IMR-90 (cell line): ENCODE results near the gene TBC1D4. TPM values are rescaled to one million over a fixed set of nuclear protein-coding genes. Genes with fewer than 3 reads are reported as not detected.

Source experiments
- ATAC-seq: fragments of 200-7000 bp; cut with Tn5 transposase; 2 replicates; pipeline ENCODE4 v1.9.1; 2020; ENCODE audit warnings: low read depth, mild to moderate bottlenecking, moderate library complexity
- BruUV-seq: library from RNA; stranded (reverse); fragments of 400-500 nt; replicated peaks from 2 replicates; lab custom pipeline; 2021; lab: Mats Ljungman, UMichigan
- CTCF ChIA-PET: fragments of 300-600 bp; formaldehyde crosslinking; extraction: SDS; loops from one replicate; lab custom pipeline; 2021; ENCODE audit warnings: antibody characterized with exemption; lab: Yijun Ruan, JAX
- POLR2A ChIA-PET: fragments of 300-600 bp; sonication (Branson Sonifier 250); formaldehyde crosslinking; loops from one replicate; lab custom pipeline; 2022; ENCODE audit warnings: antibody characterized with exemption; ENCODE audit not compliant: unreplicated experiment; lab: Charles Lee
- DNase-seq: peaks from one replicate; pipeline ENCODE4 v3.0.0; 2013
- H2AFZ ChIP-seq: replicated peaks from 2 replicates; pipeline ENCODE3; 2013; ENCODE audit warnings: low read length, mild to moderate bottlenecking; ENCODE audit not compliant: poor library complexity
- H2AK5ac ChIP-seq: 2 replicates; pipeline ENCODE4 v1.6.1; 2013; ENCODE audit warnings: low read depth, low read length, inconsistent platforms
- H2AK9ac ChIP-seq: replicated peaks from 2 replicates; pipeline ENCODE3; 2013; ENCODE audit warnings: mild to moderate bottlenecking, low read depth, low read length, moderate library complexity; ENCODE audit not compliant: poor library complexity
- H2BK120ac ChIP-seq: 2 replicates; pipeline ENCODE4 v1.6.1; 2013; ENCODE audit warnings: low read depth, low read length, inconsistent platforms
- H2BK15ac ChIP-seq: 3 replicates; pipeline ENCODE4 v1.6.1; 2013; ENCODE audit warnings: low read depth, low read length, inconsistent platforms
- H2BK20ac ChIP-seq: 2 replicates; pipeline ENCODE4 v1.6.1; 2013; ENCODE audit warnings: low read depth, mild to moderate bottlenecking, inconsistent platforms, low read length, moderate library complexity
- H2BK5ac ChIP-seq: 2 replicates; pipeline ENCODE4 v1.6.1; 2013; ENCODE audit warnings: mild to moderate bottlenecking, low read depth, low read length, inconsistent platforms; ENCODE audit not compliant: poor library complexity, severe bottlenecking
- H3K14ac ChIP-seq: replicated peaks from 2 replicates; pipeline ENCODE4 v1.6.1; 2013; ENCODE audit warnings: low read depth, low read length, inconsistent platforms
- H3K18ac ChIP-seq: 2 replicates; pipeline ENCODE4 v1.6.1; 2013; ENCODE audit warnings: low read depth, low read length, control low read depth
- H3K23ac ChIP-seq: 2 replicates; pipeline ENCODE4 v1.6.1; 2013; ENCODE audit warnings: low read depth, low read length, inconsistent platforms
- H3K27ac ChIP-seq: 2 replicates; pipeline ENCODE4 v1.5.1; 2013; ENCODE audit warnings: mild to moderate bottlenecking, control low read depth, low read length; ENCODE audit not compliant: insufficient read depth
- H3K27me3 ChIP-seq: 2 replicates; pipeline ENCODE4 v1.6.1; 2013; ENCODE audit warnings: low read length; ENCODE audit not compliant: control insufficient read depth, insufficient read depth
- H3K36me3 ChIP-seq: 2 replicates; pipeline ENCODE4 v1.6.1; 2013; ENCODE audit warnings: low read length, mixed read lengths; ENCODE audit not compliant: control insufficient read depth, insufficient read depth
- H3K4ac ChIP-seq: 2 replicates; pipeline ENCODE4 v1.6.1; 2013; ENCODE audit warnings: low read depth, low read length, inconsistent platforms
- H3K4me1 ChIP-seq: 2 replicates; pipeline ENCODE4 v1.6.1; 2013; ENCODE audit warnings: low read length, mixed read lengths; ENCODE audit not compliant: control insufficient read depth, insufficient read depth
- H3K4me2 ChIP-seq: 2 replicates; pipeline ENCODE4 v1.6.1; 2013; ENCODE audit warnings: low read depth, mild to moderate bottlenecking, control low read depth, low read length, moderate library complexity
- H3K4me3 ChIP-seq: 2 replicates; pipeline ENCODE4 v1.5.1; 2013; ENCODE audit warnings: low read depth, mild to moderate bottlenecking, control low read depth, low read length, moderate library complexity; ENCODE audit not compliant: insufficient read depth
- H3K56ac ChIP-seq: 2 replicates; pipeline ENCODE4 v1.6.1; 2013; ENCODE audit warnings: low read length, inconsistent platforms; ENCODE audit not compliant: insufficient read depth; ENCODE audit errors: extremely low read depth
- H3K79me1 ChIP-seq, 2 experiments: 2 replicates each; pipeline ENCODE4 v1.6.1; 2013; ENCODE audit warnings: low read length in 2 of 2, inconsistent platforms in 1 of 2, low read depth in 1 of 2
- H3K9ac ChIP-seq: 2 replicates; pipeline ENCODE4 v1.6.1; 2013; ENCODE audit warnings: low read depth, low read length, control low read depth
- H3K9me1 ChIP-seq: 2 replicates; pipeline ENCODE4 v1.6.1; 2013; ENCODE audit warnings: low read length, inconsistent platforms; ENCODE audit not compliant: insufficient read depth
- H3K9me3 ChIP-seq: 2 replicates; pipeline ENCODE4 v1.6.1; 2013; ENCODE audit warnings: low read length; ENCODE audit not compliant: control insufficient read depth, insufficient read depth
- H4K20me1 ChIP-seq: 2 replicates; pipeline ENCODE4 v1.6.1; 2013; ENCODE audit warnings: low read length, inconsistent platforms; ENCODE audit not compliant: insufficient read depth
- H4K5ac ChIP-seq: 2 replicates; pipeline ENCODE4 v1.6.1; 2013; ENCODE audit warnings: mild to moderate bottlenecking, low read depth, low read length, control low read depth
- H4K8ac ChIP-seq, 2 experiments: 2 replicates each; pipeline ENCODE4 v1.6.1; 2013; ENCODE audit warnings: low read depth in 2 of 2, low read length in 2 of 2, control low read depth in 1 of 2, inconsistent platforms in 1 of 2
- H4K91ac ChIP-seq: 2 replicates; pipeline ENCODE4 v1.6.1; 2013; ENCODE audit warnings: low read depth, low read length, inconsistent platforms; ENCODE audit not compliant: insufficient read depth
- CEBPB ChIP-seq: IDR thresholded peaks from 2 replicates; pipeline ENCODE4 v1.6.1; 2012; ENCODE audit warnings: low read depth, low read length, improper control_type of control experiment
- CHD1 ChIP-seq: IDR thresholded peaks from 2 replicates; pipeline ENCODE4 v1.6.1; 2012; ENCODE audit warnings: low read depth, low read length, improper control_type of control experiment
- FOS ChIP-seq: fragments of 150-350 bp; IDR thresholded peaks from 2 replicates; pipeline ENCODE4 v1.6.1; 2016; ENCODE audit warnings: low read depth, low read length
- MAZ ChIP-seq: IDR thresholded peaks from 2 replicates; pipeline ENCODE4 v1.6.1; 2012; ENCODE audit warnings: low read depth, mild to moderate bottlenecking, low read length, improper control_type of control experiment, moderate library complexity, borderline replicate concordance
- SMC3 ChIP-seq: fragments of 150-350 bp; IDR thresholded peaks from 2 replicates; pipeline ENCODE4 v1.6.1; 2016; ENCODE audit warnings: low read depth, mild to moderate bottlenecking, antibody characterized with exemption, low read length, moderate library complexity
- USF2 ChIP-seq: fragments of 150-350 bp; IDR thresholded peaks from 2 replicates; pipeline ENCODE4 v1.6.1; 2017; ENCODE audit warnings: mild to moderate bottlenecking, antibody characterized with exemption, low read length, low read depth
- WGBS, 2 experiments: methylation state at CpG; one replicate each; pipeline versions ENCODE4 v1.1.5 to v1.1.7; 2013; ENCODE audit warnings: missing lambda C conversion rate in 2 of 2; ENCODE audit not compliant: insufficient read length in 1 of 2; ENCODE audit errors: extremely low coverage in 2 of 2; 5-methylcytosine and 5-hydroxymethylcytosine counted together
- dilution Hi-C: fragments of 300-500 bp; cut with HindIII; formaldehyde crosslinking; loops from one replicate; pipeline ENCODE4 v1.14.3; 2018; ENCODE audit warnings: low sequenced_read_pairs; ENCODE audit not compliant: unreplicated experiment
- in situ Hi-C: fragments of 300-500 bp; cut with MboI; formaldehyde crosslinking; loops from 3 replicates; pipeline ENCODE4 v1.14.3; 2019; ENCODE audit warnings: low sequenced_read_pairs, inconsistent platforms, mixed read lengths
- intact Hi-C: fragments of 100-400 bp; cut with micrococcal nuclease; formaldehyde crosslinking; loops from 2 replicates; pipeline ENCODE4 v1.10.0; 2022
- polyA plus RNA-seq, 3 experiments: library from polyadenylated mRNA; depleted of rRNA; stranded (reverse); fragments of >200 nt; gene quantifications; 2 replicates each; pipeline ENCODE4 v1.2.3, GENCODE V29; 2012; ENCODE audit warnings: low replicate concordance in 1 of 3
- total RNA-seq: library from RNA; depleted of rRNA; stranded (reverse); fragments of >200 nt; gene quantifications from 2 replicates; pipeline ENCODE4 v1.2.3, GENCODE V29; 2012

Gene TBC1D4
- total and polyA plus RNA-seq, 2 of the 4 experiments (the other 2 are of a cell fraction) = 7.5 to 22.8 TPM

DNA sequence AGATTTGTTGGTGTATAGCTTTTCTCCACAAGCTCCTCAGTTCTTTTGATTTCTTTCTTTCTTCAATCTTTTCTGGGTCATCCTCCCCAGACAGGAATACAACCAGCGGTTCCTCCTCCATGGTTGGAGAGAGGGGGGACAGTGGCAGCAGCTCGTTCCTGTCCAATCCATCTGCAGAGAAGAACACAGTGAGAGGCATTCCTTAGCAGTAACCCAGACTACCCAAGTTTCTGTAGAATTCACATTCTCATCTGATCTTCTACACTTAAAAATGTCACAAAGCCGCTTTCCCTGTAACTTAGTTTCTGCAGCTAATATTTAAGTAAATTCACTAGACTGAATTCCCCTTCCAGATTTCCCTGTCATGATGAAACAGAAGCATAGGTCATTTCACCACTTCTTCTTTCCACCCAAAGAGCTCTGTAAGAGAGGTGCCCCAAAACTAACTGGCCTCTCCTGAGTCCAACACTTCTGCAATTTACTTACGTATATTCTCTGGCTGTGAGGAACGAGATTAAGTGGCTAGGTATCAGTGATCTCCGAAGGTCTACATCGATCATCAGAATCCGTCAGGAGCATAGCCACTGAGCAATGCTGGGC lies 171.9 kb downstream of the TBC1D4 start:
- H3K79me1 ChIP-seq = no peaks in the 10 kb centered on the region
- H3K56ac ChIP-seq = no peak overlapping the region
- H3K9me1 ChIP-seq = peaks cover 3% of the 10 kb centered on the region; the same call in 1 of the 2 replicates
- H3K23ac ChIP-seq = no peak overlapping the region
- no peak overlapping the region for H4K91ac ChIP-seq
- H4K20me1 ChIP-seq = no peaks in the 10 kb centered on the region
- no peak overlapping the region for H2BK5ac ChIP-seq
- no peak overlapping the region for H3K27ac ChIP-seq
- dilution Hi-C loops = no loop called here
- no peaks in the 10 kb centered on the region for H3K27me3 ChIP-seq
- ATAC-seq (no peak), DNase-seq (no peak)
- no peak overlapping the region for H2AK5ac ChIP-seq
- no peak overlapping the region for H3K9ac ChIP-seq
- H4K8ac ChIP-seq = no peak overlapping the region
- H2AFZ ChIP-seq = no peak overlapping the region
- no peak overlapping the region for H3K4me3 ChIP-seq
- intact Hi-C loops = no loop called here
- H3K14ac ChIP-seq = no peak overlapping the region
- WGBS, 2 experiments = no CpG with 5 or more reads among the region's 8 CpGs
- H3K4ac ChIP-seq = no peak overlapping the region
- no peak overlapping the region for H4K5ac ChIP-seq
- no peak overlapping the region for H2BK120ac ChIP-seq
- no TSS peak for BruUV-seq
- in situ Hi-C loops = no loop called here
- no peaks in the 10 kb centered on the region for H3K36me3 ChIP-seq
- no peak overlapping the region for H2BK15ac ChIP-seq
- CTCF ChIA-PET = no interaction called here
- H3K9me3 ChIP-seq = no peaks in the 10 kb centered on the region
- POLR2A ChIA-PET = no interaction called here
- H3K4me1 ChIP-seq = peaks cover 2% of the 10 kb centered on the region
- no peak overlapping the region for H3K18ac ChIP-seq
- H2BK20ac ChIP-seq = no peak overlapping the region
- no peak overlapping the region for H2AK9ac ChIP-seq
- TF ChIP-seq USF2 (no peak), SMC3 (no peak), CHD1 (no peak), FOS (no peak), CEBPB (no peak), MAZ (no peak)
- no peak overlapping the region for H3K4me2 ChIP-seq
